ENCODE results near the gene NOG. TPM values are rescaled to one million over a fixed set of nuclear protein-coding genes. Genes with fewer than 3 reads are reported as not detected.

NOG gene
- total RNA-seq, 6 experiments from 2014 or later = 18.3 to 21.2 (median 19.4) TPM

DNA sequence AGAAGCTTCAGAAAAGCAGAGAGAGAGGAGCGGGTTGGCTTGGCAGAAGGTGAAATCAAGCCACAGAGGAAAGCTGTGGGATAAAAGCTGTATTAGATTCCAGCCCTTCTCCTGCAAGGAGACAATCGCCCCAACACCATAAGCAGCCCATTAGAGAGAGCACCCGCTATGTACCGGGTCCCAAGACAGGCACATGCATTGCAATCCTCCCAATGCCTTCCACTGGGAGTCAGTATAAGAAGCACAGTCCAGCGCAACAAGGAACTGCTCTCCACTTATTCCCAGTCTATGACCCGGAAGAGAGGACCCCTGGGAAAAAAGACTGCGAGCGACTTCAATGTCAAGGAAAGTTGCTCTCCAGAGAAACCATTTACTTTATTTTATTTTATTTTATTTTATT lies 43.8 kb downstream of the NOG start:
- DNase-seq = no peak
- Mint-ChIP-seq H3K9me3 (no peaks in the 10 kb centered on the region), H3K36me3 (ENCODE audit: low read depth) (no peaks in the 10 kb centered on the region), H3K27ac (no peak overlapping the region), H3K4me1 (ENCODE audit: low read depth) (peaks cover 22% of the 10 kb centered on the region), H3K27me3 (ENCODE audit: insufficient read depth) (no peaks in the 10 kb centered on the region; the same call in 1 of the 2 replicates), H3K4me3 (no peak overlapping the region)
- TF ChIP-seq CTCF (IDR thresholded peaks at IDR 0.05) = no peak

DNA sequence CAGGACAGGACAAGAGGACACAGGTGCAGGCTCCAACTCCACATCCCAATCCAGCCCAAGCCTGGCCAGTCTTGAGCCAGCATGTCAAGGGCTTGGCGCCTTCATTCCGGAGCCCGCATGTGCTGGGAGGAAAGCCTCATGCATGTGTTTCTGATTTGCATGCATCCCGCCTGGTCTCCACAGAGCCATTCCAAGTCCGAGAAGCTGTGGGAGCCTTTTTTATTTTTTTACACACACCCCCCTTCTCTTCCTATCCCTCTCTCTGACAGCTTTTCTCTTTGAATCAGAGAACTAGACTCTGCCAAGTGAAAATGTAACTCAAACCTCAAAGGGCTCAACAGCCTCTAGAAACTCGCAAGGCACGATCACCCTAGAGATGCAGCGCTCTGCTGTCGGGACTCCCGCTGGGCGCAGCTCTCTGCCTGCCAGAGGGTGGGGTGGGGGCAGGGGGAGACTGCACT lies 45.1 kb downstream of the NOG start:
- Mint-ChIP-seq H3K9me3 (no peaks in the 10 kb centered on the region), H3K4me1 (ENCODE audit: low read depth) (peaks cover 22% of the 10 kb centered on the region), H3K27ac (no peak overlapping the region), H3K27me3 (ENCODE audit: insufficient read depth) (peaks cover 10% of the 10 kb centered on the region), H3K36me3 (ENCODE audit: low read depth) (no peaks in the 10 kb centered on the region), H3K4me3 (no peak overlapping the region)
- DNase-seq = no peak
- no peak for TF ChIP-seq CTCF (IDR thresholded peaks at IDR 0.05)

DNA sequence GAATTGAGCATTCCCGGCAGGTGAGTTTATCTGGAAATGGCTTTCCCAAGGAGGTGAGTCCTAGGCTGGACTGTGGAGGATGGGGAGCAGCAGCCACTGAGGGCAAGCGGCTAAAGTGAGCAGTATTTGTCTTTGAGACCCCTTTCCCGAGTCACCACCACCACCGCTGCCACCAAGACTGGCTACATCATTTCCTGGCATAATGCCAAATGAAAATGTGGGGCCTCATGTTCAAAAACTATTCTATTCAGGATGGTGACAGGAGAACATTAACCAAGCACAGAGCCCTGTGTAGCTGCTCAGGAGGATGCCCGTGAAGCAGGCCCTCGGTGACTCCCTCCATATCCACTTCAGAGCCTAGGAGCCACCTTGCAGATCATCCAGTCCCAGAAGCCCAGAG lies 46.0 kb downstream of the NOG start:
- peaks cover 22% of the 10 kb centered on the region for H3K4me1 Mint-ChIP-seq (ENCODE audit: low read depth)
- no peaks in the 10 kb centered on the region for H3K9me3 Mint-ChIP-seq
- H3K36me3 Mint-ChIP-seq (ENCODE audit: low read depth) = no peaks in the 10 kb centered on the region
- no peak for TF ChIP-seq CTCF (IDR thresholded peaks at IDR 0.05)
- no peak for DNase-seq
- no peak overlapping the region for H3K4me3 Mint-ChIP-seq
- peaks cover 17% of the 10 kb centered on the region for H3K27me3 Mint-ChIP-seq (ENCODE audit: insufficient read depth)
- H3K27ac Mint-ChIP-seq = no peak overlapping the region

DNA sequence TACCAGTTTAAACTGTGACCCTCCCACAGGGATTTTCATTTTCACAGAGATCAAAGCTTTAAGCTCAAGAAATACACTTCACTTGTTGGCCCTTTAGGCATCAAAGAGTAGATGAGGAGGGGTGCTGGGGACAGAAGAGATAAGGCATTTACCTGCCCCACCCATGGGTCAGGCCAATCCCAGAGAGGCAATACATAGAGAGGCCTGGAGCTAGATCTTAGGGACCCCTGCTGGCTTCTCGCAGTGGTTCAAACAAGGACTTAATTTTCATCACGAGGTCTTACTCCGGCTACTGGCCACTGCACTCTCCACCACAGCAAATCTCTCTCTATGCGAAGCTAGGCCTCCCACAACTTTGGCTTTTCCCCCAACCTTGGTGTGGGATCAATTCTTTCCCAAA lies 46.6 kb downstream of the NOG start:
- Mint-ChIP-seq H3K9me3 (no peaks in the 10 kb centered on the region), H3K27ac (no peak overlapping the region), H3K4me3 (no peak overlapping the region), H3K36me3 (ENCODE audit: low read depth) (no peaks in the 10 kb centered on the region), H3K4me1 (ENCODE audit: low read depth) (peaks cover 22% of the 10 kb centered on the region), H3K27me3 (ENCODE audit: insufficient read depth) (peaks cover 21% of the 10 kb centered on the region)
- TF ChIP-seq CTCF (IDR thresholded peaks at IDR 0.05) = no peak
- DNase-seq = no peak

DNA sequence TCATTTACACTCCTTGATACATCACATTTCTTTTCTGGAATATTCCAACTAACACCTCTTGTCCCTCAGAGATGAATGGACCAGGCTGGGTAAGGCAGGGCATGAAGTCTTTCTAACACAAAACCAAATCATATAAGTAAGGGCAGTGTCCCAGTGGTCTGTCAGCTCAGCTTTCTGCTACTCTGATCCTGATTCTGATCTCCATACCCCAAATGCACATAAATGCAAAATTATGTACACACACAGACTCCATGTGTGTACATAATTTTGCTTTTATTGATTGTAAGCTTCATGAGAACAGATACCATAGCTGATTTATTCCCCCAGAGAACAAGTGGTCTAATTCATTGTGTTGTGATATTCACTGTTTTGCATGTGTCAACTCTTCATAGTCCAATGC lies 47.9 kb downstream of the NOG start:
- H3K36me3 Mint-ChIP-seq (ENCODE audit: low read depth) = no peaks in the 10 kb centered on the region
- H3K27me3 Mint-ChIP-seq (ENCODE audit: insufficient read depth) = peaks cover 24% of the 10 kb centered on the region
- H3K4me1 Mint-ChIP-seq (ENCODE audit: low read depth) = peaks cover 9% of the 10 kb centered on the region
- H3K4me3 Mint-ChIP-seq = no peak overlapping the region
- H3K27ac Mint-ChIP-seq = no peak overlapping the region
- DNase-seq = no peak
- TF ChIP-seq CTCF (IDR thresholded peaks at IDR 0.05) = no peak
- H3K9me3 Mint-ChIP-seq = no peaks in the 10 kb centered on the region

DNA sequence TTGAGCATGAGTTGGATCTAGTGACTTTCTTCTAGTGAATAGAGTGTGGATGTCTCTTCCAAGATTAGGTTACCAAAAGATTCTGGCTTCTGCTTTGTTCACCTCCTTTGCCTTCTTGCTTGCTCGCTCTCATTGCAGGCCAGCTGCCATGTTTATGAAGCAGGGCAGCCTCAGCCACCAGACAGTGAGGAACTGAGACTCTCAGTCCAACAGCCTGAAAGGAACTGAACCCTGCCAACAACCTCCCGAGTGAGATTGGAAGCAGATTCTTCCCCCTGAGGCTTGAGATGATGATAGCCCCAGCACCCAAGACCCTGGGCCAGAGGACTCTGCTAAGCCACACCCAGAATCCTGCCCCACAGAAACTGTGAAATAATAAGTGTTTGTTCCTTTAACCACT lies 48.4 kb downstream of the NOG start:
- peaks cover 25% of the 10 kb centered on the region for H3K27me3 Mint-ChIP-seq (ENCODE audit: insufficient read depth)
- H3K4me1 Mint-ChIP-seq (ENCODE audit: low read depth) = peaks cover 4% of the 10 kb centered on the region
- no peak for TF ChIP-seq CTCF (IDR thresholded peaks at IDR 0.05)
- no peak overlapping the region for H3K4me3 Mint-ChIP-seq
- no peak overlapping the region for H3K27ac Mint-ChIP-seq
- H3K36me3 Mint-ChIP-seq (ENCODE audit: low read depth) = no peaks in the 10 kb centered on the region
- H3K9me3 Mint-ChIP-seq = no peaks in the 10 kb centered on the region
- no peak for DNase-seq
